GM12892 (cell line): ENCODE results near the gene LKAAEAR1.

Experiments
- POLR2A ChIP-seq: IDR thresholded peaks from 2 replicates; pipeline ENCODE4 v1.6.1; 2011; ENCODE audit warnings: low read depth, low read length, control low read depth
- POLR2AphosphoS5 ChIP-seq: IDR thresholded peaks from 2 replicates; pipeline ENCODE4 v1.6.1; 2011; ENCODE audit warnings: low read depth, low read length, control low read depth
- TAF1 ChIP-seq: IDR thresholded peaks from 2 replicates; pipeline ENCODE4 v1.6.1; 2011; ENCODE audit warnings: low read depth, mild to moderate bottlenecking, control low read depth, low read length, borderline replicate concordance

- TF ChIP-seq POLR2AphosphoS5 = no peak; the same call in 1 of the 2 replicates
- TF ChIP-seq POLR2A = 0 out of 2 replicates have a peak, but pooled peaks have one; percentile 39
- no peak for TF ChIP-seq TAF1
Observed at GRCh38 chr20:64035933-64036345, 48.3 kb downstream of the LKAAEAR1 start, which contains the start of gene C20orf204.
